SJSA1 (cell line): Measurements from ENCODE around the gene ARHGAP26. TPM values are rescaled to one million over a fixed set of nuclear protein-coding genes. Genes with fewer than 3 reads are reported as not detected.

Experiments
- DNase-seq, 2 experiments: peaks; one replicate each; pipeline ENCODE4 v3.0.0-alpha.2; 2015 to 2020; ENCODE audit warnings: low spot score in 2 of 2, low read depth in 1 of 2
- H3K27ac ChIP-seq: fragments of 250-450 bp; sonication (Bioruptor Pico); 2 replicates; pipeline ENCODE4 v1.5.1; 2020; ENCODE audit warnings: mild to moderate bottlenecking, moderate library complexity
- H3K27me3 ChIP-seq: fragments of 250-450 bp; sonication (Bioruptor Pico); replicated peaks from 2 replicates; pipeline ENCODE4 v1.5.1; 2020; ENCODE audit warnings: mild to moderate bottlenecking, moderate library complexity
- H3K36me3 ChIP-seq: fragments of 250-450 bp; sonication (Bioruptor Pico); 2 replicates; pipeline ENCODE4 v1.5.1; 2020; ENCODE audit warnings: mild to moderate bottlenecking
- H3K4me1 ChIP-seq: fragments of 250-450 bp; sonication (Bioruptor Pico); replicated peaks from 2 replicates; pipeline ENCODE4 v1.6.1; 2021; ENCODE audit warnings: mild to moderate bottlenecking
- H3K4me3 ChIP-seq: fragments of 250-450 bp; sonication (Bioruptor Pico); 2 replicates; pipeline ENCODE4 v1.5.1; 2020; ENCODE audit warnings: mild to moderate bottlenecking
- H3K9me3 ChIP-seq: fragments of 250-450 bp; sonication (Bioruptor Pico); replicated peaks from 2 replicates; pipeline ENCODE4 v1.5.1; 2020; ENCODE audit warnings: mild to moderate bottlenecking
- total RNA-seq: library from RNA; depleted of rRNA; stranded (reverse); fragments of >200 nt; shearing (Covaris generic); gene quantifications from 2 replicates; pipeline ENCODE4 v1.2.3, GENCODE V29; 2014

ARHGAP26 gene
- total RNA-seq, 1 experiment from 2014 or later: 10.2 TPM

DNA sequence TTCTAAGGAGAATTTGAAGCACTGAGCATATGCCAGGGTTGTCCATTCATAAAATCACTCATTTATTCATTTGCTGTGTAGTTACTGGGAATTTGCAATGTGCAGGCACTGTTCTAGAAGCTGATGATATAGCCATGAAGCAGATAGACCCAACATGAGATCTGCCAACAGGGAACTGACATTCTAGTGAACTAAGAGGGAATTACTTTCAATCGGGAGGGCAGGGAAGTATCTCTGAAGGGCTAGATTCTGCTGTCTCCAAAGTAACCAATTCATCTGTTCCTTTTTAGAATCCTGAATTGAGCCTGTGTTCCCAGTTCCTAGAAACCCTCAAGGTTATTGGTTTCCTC, 11.4 kb upstream of the ARHGAP26 start:
- H3K36me3 ChIP-seq: no peaks in the 10 kb centered on the region
- H3K4me1 ChIP-seq: peaks cover 9% of the 10 kb centered on the region
- no peak overlapping the region for H3K4me3 ChIP-seq
- H3K27ac ChIP-seq: no peak overlapping the region
- DNase-seq: no peak
- no peaks in the 10 kb centered on the region for H3K27me3 ChIP-seq
- H3K9me3 ChIP-seq: no peaks in the 10 kb centered on the region

DNA sequence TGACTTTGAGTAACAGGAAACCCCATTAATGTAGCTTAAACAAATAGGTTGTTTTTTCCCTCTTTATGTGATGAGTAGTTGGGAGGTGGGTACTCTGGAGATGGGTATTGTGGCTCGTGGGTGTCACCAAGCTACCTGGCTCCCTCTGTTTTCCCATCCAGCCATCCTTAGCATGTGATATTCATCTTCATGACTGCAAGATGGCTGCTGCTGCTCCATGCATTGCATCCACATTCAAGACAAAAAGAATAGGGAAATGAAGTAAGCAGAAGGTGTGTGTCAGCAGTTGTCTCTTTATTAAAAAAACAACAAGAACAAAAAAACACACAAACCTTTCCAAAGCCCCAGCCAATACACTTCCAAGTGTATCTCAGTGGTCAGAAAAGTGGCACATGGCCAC, 6.5 kb upstream of the ARHGAP26 start:
- Histone ChIP-seq H3K36me3 (no peaks in the 10 kb centered on the region), H3K27me3 (no peaks in the 10 kb centered on the region)
- DNase-seq: no peak

DNA sequence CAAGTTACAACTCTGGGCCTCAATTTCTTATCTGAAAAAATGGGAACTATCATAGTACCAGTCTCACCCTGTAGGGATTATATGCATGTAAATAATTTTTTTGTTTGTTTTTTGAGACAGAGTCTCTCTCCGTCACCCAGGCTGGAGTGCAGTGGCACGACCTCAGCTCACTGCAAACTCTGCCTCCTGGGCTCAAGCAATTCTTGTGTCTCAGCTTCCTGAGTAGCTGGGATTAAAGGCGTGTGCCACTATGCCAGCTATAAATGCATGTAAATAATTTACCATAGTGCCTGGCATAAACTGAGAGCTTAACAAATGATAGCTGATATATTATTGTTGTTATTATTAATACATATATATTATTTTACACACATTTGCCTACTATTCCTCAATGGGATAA, 3.0 kb upstream of the ARHGAP26 start:
- no peak for DNase-seq
- peaks cover 4% of the 10 kb centered on the region; the same call in 1 of the 2 replicates for H3K36me3 ChIP-seq
- no peak overlapping the region for H3K4me3 ChIP-seq
- no peaks in the 10 kb centered on the region for H3K27me3 ChIP-seq
- H3K4me1 ChIP-seq: peaks cover 21% of the 10 kb centered on the region
- H3K9me3 ChIP-seq: no peaks in the 10 kb centered on the region
- no peak overlapping the region for H3K27ac ChIP-seq

More for the DNA sequence above, 6.5 kb upstream of the ARHGAP26 start:
- no peak overlapping the region for H3K27ac ChIP-seq
- H3K4me1 ChIP-seq: peaks cover 7% of the 10 kb centered on the region
- H3K4me3 ChIP-seq: no peak overlapping the region
- no peaks in the 10 kb centered on the region for H3K9me3 ChIP-seq

DNA sequence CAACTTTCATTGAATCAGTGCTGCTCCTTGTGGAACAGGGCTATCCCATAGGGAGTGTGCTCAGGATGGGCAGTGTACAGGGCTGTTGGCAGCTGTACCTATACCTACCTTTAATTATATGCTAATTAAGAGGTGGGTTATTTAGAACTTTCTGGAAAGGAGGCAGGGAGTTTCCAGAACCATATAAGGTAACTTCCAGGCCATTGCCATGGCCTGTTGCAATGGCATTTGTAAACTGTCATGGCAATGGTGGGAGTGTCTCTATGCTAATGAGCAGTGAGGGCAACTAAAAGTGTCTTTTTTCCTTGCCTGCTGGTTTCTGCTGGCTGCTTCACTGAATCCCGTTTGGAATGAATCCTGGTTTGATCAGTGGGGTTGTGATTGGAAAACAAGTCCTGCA, 2.3 kb upstream of the ARHGAP26 start:
- no peak overlapping the region for H3K27ac ChIP-seq
- H3K9me3 ChIP-seq: no peaks in the 10 kb centered on the region
- H3K4me3 ChIP-seq: no peak overlapping the region
- H3K4me1 ChIP-seq: peaks cover 28% of the 10 kb centered on the region
- DNase-seq: no peak
- H3K27me3 ChIP-seq: no peaks in the 10 kb centered on the region
- H3K36me3 ChIP-seq: peaks cover 4% of the 10 kb centered on the region; the same call in 1 of the 2 replicates

DNA sequence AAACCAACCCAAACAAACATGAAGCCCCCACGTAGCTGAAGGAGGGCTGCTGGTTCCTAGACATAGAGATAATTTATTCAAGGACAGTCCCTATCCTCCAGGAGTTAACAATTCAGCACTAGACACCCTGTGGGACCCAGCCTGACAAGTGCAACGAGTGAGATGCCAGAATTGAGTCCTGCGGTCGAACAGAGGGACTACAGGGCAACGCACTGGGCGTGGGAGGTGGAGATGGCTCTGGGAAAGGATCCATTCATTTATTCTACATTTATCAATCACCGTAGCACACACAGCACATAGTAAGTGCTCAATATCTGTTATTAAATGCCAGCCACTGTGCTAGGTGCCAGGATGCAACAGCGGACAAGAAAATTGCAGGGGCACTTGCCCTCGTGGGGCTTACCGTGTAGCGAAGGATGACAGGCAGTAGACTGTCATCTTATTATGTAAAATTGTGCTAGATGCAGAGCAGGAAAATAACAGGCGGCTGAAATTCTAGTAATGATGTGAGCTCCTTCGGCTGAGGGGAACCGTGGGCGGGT, 855 bp upstream of the ARHGAP26 start:
- no peak overlapping the region for H3K27ac ChIP-seq
- H3K4me3 ChIP-seq: peak overlapping the region; percentile 84
- no peaks in the 10 kb centered on the region for H3K27me3 ChIP-seq
- no peak for DNase-seq
- H3K4me1 ChIP-seq: peaks cover 37% of the 10 kb centered on the region
- no peaks in the 10 kb centered on the region for H3K9me3 ChIP-seq
- peaks cover 4% of the 10 kb centered on the region; the same call in 1 of the 2 replicates for H3K36me3 ChIP-seq

DNA sequence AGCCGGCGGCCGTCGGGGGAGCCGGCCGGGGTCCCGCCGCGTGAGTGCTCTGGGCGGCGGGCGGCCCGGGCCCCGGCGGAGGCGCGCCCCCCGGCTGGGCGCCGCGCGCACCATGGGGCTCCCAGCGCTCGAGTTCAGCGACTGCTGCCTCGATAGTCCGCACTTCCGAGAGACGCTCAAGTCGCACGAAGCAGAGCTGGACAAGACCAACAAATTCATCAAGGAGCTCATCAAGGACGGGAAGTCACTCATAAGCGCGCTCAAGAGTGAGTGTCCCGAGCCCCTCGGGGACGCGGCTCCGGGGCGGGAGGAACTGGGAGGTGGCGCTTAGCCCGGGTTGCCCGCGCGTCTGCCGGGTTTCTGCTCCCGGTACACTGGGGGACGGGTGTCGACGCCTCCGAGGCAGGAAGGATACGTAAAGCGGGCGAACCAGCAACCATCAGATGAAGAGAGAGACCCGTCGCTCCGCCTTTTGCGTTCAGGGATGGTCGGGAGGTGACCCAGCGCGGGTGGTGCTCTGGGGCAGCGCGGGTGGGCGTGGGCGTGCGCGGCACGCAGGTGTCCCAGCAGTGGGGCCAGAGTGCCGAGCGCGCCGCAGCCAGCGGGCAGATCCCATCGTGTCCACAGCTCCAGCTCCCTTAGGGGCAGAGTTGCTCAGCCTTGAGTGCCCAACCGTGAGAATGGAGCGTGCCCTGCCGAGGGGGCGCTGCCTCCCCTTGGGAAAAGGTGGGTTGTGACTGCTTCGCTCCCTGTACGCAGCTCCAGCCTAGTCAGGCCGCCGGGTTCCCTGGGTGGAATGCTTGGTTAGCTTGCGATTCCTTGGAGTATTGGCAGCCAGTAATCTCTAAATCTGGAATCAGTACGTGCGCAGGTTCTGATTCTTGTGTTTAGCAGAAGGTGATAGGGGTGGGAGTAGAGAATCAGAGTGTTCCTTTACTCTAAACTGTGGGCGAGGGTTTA, 753 bp downstream of the ARHGAP26 start:
- H3K27ac ChIP-seq: peak overlapping the region; percentile 19

DNA sequence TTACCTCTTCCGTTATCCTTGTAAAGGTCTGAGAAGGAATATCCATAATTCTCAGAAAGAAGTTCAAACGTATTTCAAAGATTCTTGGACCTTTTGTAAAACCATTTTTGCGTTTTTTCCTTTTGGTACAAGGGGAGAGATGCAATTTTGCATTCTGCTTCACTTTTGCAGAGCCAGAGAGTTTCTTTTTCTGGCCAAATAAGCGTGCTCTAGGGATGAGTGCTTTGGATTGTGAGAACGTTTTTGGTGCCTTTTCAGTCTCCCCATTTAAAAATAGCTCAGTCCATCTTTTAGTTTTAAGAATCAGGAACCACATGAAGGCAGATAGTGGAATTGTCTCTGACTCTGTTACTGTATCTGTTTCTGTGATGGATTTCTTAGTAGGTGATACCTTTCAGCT, 1.5 kb downstream of the ARHGAP26 start:
- peaks cover 37% of the 10 kb centered on the region for H3K4me1 ChIP-seq
- no peaks in the 10 kb centered on the region for H3K27me3 ChIP-seq
- H3K27ac ChIP-seq: no peak overlapping the region
- no peaks in the 10 kb centered on the region for H3K9me3 ChIP-seq
- H3K4me3 ChIP-seq: peak overlapping the region; percentile 84
- H3K36me3 ChIP-seq: peaks cover 4% of the 10 kb centered on the region; the same call in 1 of the 2 replicates
- no peak for DNase-seq

More for the DNA sequence above, 753 bp downstream of the ARHGAP26 start:
- peak; percentile 84 to 87 for DNase-seq
- H3K9me3 ChIP-seq: no peaks in the 10 kb centered on the region
- no peaks in the 10 kb centered on the region for H3K27me3 ChIP-seq
- peak overlapping the region; percentile 84 for H3K4me3 ChIP-seq
- H3K4me1 ChIP-seq: peaks cover 37% of the 10 kb centered on the region
- peaks cover 4% of the 10 kb centered on the region; the same call in 1 of the 2 replicates for H3K36me3 ChIP-seq

DNA sequence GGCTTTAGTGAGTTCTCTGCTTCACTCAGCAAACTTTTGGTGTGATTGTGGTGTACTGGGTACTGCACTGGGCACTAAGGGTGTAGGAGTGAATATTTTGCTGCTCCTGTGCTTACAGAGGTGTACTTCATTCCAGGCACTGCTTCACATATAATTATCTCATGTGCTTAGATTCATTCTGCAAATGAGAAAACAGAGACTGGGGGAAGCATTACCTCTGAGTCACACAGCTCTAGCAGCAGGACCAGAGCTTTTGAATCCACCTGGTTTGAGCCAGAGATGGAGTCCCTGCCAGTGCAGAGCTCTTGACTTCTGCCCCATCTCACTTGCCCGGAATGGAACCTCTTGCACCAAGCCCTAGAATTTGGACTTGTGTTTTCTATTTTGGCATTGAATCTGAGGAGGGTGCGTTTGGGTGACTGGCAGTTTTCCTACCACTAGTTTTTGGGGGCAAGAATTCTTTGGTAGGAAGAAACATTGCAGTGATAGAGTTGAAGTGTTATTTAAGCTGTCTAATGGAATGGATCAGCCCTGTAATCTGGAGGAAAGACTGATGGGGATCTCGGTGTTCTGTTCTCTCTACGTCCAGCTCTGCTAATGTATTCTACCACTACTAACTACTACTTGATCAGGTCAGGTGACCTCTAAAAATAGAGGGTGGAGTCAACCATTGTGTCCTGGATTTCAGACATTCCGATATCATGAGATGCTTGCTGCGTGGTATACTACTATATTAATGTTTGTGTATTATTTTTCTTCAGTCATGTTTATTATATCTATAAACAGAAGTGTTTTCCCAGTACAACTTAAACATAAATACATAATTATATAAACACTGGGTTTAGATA, 2.5 kb downstream of the ARHGAP26 start:
- Histone ChIP-seq H3K36me3 (peaks cover 4% of the 10 kb centered on the region; the same call in 1 of the 2 replicates), H3K9me3 (no peaks in the 10 kb centered on the region), H3K27me3 (no peaks in the 10 kb centered on the region), H3K4me3 (no peak overlapping the region), H3K27ac (no peak overlapping the region), H3K4me1 (peaks cover 37% of the 10 kb centered on the region)
- DNase-seq: no peak

DNA sequence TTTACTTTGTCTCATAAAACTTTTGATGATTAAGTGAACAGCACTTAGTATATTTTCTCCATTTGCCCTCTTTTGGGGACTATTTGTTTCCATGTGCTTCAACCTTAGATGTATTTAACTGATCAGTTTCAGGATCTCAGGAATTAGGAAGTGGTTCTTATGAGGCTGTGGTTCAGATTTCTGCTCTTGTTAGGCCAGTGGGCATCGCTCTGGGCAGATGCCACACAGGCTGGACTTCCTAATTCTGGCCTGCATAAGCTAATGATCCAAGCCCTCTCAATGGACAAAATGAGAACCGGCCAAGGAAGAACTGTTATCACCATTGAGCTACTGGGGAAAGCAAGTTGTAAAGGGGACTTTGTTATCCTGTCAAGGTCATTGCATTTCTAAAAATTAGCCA, 6.9 kb downstream of the ARHGAP26 start:
- H3K4me1 ChIP-seq: peaks cover 44% of the 10 kb centered on the region
- no peaks in the 10 kb centered on the region for H3K27me3 ChIP-seq
- no peak overlapping the region for H3K4me3 ChIP-seq
- DNase-seq: no peak
- no peaks in the 10 kb centered on the region for H3K36me3 ChIP-seq
- H3K9me3 ChIP-seq: no peaks in the 10 kb centered on the region
- H3K27ac ChIP-seq: no peak overlapping the region

DNA sequence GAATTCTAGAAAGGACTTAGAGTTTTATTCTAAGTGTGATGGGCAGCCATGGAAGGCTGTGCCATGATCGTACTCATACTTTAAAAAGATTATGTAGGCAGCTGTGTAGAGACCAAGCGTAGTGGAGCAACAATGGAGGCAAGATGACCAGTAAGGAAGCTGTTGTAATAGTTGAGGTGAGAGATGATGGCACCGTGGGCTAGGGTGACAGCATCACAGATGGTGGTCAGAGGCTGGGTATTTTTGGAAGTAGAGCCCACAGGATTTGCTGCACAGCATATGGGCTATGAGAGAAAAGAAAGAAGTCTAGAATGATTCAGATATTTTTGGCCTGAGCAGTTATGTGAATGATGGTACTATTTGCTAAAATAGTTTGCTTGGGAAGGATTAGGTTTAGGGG, 7.7 kb downstream of the ARHGAP26 start:
- Histone ChIP-seq H3K4me1 (peaks cover 38% of the 10 kb centered on the region), H3K36me3 (no peaks in the 10 kb centered on the region), H3K9me3 (no peaks in the 10 kb centered on the region), H3K27me3 (no peaks in the 10 kb centered on the region), H3K4me3 (no peak overlapping the region), H3K27ac (no peak overlapping the region)
- DNase-seq: no peak

DNA sequence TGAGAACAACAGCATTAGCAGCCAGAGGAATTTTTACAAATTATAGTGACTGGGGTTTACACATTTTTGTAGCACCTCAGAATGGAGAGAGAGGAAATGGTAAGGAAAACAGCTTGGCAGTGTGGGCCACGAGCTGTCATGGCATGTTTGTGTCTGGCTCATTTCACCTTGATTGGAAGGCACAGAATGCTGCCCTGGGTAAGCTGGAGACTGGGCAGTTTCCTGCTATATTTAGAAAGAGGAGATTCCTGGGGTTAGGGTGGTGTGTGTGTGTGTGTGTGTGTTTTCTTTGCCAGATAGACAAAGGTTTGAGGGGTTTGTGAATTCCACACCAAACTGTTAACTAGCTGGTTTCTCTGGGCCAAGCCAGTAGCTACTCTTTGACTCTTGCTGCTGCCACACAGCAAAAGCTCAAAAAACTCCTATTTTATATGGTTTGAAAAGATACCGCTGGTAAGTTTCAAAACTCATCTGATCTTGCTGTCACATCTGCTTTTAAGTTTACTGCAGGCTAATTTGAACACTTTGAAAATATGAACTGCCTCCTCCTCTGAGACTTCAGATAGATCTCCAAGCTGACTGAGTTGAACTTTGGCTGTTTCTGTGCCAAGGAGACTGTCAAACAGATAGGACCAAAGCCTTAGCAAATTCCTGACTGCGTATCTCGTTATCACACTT, 9.1 kb downstream of the ARHGAP26 start:
- DNase-seq: peak; percentile 63
- Histone ChIP-seq H3K9me3 (no peaks in the 10 kb centered on the region), H3K27ac (0 out of 2 replicates have a peak overlapping the region, but pooled peaks have one; percentile 4), H3K4me1 (peaks cover 43% of the 10 kb centered on the region), H3K36me3 (no peaks in the 10 kb centered on the region), H3K4me3 (no peak overlapping the region), H3K27me3 (no peaks in the 10 kb centered on the region)

DNA sequence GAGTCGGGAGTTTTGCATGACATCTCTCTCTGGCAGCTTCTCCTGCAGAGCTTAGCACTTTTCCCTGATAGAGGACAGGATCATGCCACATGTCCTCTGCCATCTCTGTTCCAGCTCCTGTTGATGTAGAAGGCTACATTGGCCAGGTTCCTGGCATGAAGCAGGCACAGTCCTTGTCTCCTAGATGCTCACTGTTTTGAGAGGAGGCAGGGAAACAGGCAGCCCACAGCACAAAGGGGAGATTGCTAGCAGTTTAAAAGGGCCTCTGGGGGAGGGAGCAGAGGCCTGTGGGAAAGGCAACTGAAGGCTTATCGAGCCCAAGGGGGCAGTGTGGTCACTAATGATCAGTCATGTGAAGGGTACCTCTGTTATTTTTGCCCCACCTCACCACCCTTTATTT, 10.7 kb downstream of the ARHGAP26 start:
- peaks cover 51% of the 10 kb centered on the region for H3K4me1 ChIP-seq
- DNase-seq: no peak
- no peaks in the 10 kb centered on the region for H3K9me3 ChIP-seq
- H3K36me3 ChIP-seq: no peaks in the 10 kb centered on the region
- no peak overlapping the region for H3K4me3 ChIP-seq
- no peaks in the 10 kb centered on the region for H3K27me3 ChIP-seq
- H3K27ac ChIP-seq: no peak overlapping the region

DNA sequence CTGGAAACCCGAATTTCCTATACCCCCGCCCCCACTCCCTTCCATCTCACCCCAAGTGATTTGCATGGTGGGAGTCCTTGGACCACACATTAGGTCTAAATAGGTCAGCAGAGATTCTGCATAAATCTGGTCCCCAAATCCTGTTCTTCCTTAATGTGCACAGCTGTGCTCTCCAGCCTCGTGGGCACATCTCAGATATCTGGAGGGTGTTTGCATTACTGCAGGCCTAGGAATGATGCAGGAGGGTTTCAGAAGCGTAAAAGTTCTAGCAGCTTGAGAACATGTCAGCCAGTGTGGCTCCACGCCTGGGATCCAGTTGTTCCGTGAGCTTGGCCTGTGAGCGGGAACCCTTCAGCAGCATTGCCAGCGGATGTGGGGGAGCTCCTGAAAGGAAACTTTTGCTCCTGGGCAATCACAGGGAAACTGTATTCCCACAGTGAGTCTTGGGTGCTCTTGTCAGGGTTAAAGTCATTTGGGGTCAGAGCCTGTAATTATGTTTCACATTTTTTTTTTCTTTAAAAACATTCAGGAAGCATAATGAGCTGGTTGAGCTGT, 12.9 kb downstream of the ARHGAP26 start:
- H3K4me3 ChIP-seq: no peak overlapping the region
- H3K27ac ChIP-seq: no peak overlapping the region
- DNase-seq: no peak

More for the DNA sequence above, 12.9 kb downstream of the ARHGAP26 start:
- no peaks in the 10 kb centered on the region for H3K27me3 ChIP-seq
- peaks cover 51% of the 10 kb centered on the region for H3K4me1 ChIP-seq
- H3K9me3 ChIP-seq: no peaks in the 10 kb centered on the region
- H3K36me3 ChIP-seq: no peaks in the 10 kb centered on the region
